HG03354 (cell line): Measurements from ENCODE around the gene L3MBTL1.

Experiments used
- ATAC-seq: cut with Tn5 transposase; IDR thresholded peaks from one replicate; pipeline ENCODE4 v1.9.1; 2021; ENCODE audit warnings: mild to moderate bottlenecking; ENCODE audit not compliant: unreplicated experiment, poor library complexity, severe bottlenecking

Gene L3MBTL1

GRCh38 chr20:43533060-43533459 is 25.6 kb downstream of the L3MBTL1 start:
- ATAC-seq, result no peak

GRCh38 chr20:43534016-43534415 is 26.5 kb downstream of the L3MBTL1 start:
- no peak for ATAC-seq

- ATAC-seq, result no peak
Observed at GRCh38 chr20:43534791-43535350, 27.4 kb downstream of the L3MBTL1 start.

- no peak for ATAC-seq
Observed at GRCh38 chr20:43535370-43536004, 28.0 kb downstream of the L3MBTL1 start.

- no peak for ATAC-seq
Observed at GRCh38 chr20:43536041-43536816, 28.7 kb downstream of the L3MBTL1 start.

GRCh38 chr20:43536817-43537440 is 29.4 kb downstream of the L3MBTL1 start:
- no peak for ATAC-seq

GRCh38 chr20:43537921-43538877 is 30.7 kb downstream of the L3MBTL1 start:
- ATAC-seq, result no peak

- no peak for ATAC-seq
Observed at GRCh38 chr20:43538878-43539700, 31.6 kb downstream of the L3MBTL1 start.

GRCh38 chr20:43539975-43540672 is 32.6 kb downstream of the L3MBTL1 start:
- ATAC-seq, result no peak

- ATAC-seq, result no peak
Observed at GRCh38 chr20:43540673-43541060, 33.2 kb downstream of the L3MBTL1 start.

- no peak for ATAC-seq
Observed at GRCh38 chr20:43541214-43541613, 33.7 kb downstream of the L3MBTL1 start.

- no peak for ATAC-seq
Observed at GRCh38 chr20:43542161-43542560, 34.7 kb downstream of the L3MBTL1 start.

GRCh38 chr20:43542674-43543073 is 35.2 kb downstream of the L3MBTL1 start:
- no peak for ATAC-seq

- no peak for ATAC-seq
Observed at GRCh38 chr20:43543138-43543537, 35.6 kb downstream of the L3MBTL1 start.

- ATAC-seq, result no peak
Observed at GRCh38 chr20:43544501-43544900, 37.0 kb downstream of the L3MBTL1 start.

GRCh38 chr20:43545837-43546578 is 38.5 kb downstream of the L3MBTL1 start:
- no peak for ATAC-seq

GRCh38 chr20:43548273-43548880 is 40.9 kb downstream of the L3MBTL1 start:
- no peak for ATAC-seq
